H1 (cell line): Measurements from ENCODE around the gene HS6ST3.

ENCODE experiments used
- SP1 ChIP-seq: IDR thresholded peaks from 2 replicates; pipeline ENCODE4 v1.6.1; 2011; ENCODE audit warnings: low read depth, low read length
- TF ChIP-seq, protein P1 (sequence below), 3 experiments: IDR thresholded peaks; 1 replicate in 2 of 3; 2 replicates in 1 of 3; pipeline versions ENCODE4 v1.5.1 to v1.6.1; 2011; ENCODE audit warnings: low read length in 3 of 3, mild to moderate bottlenecking in 3 of 3, inconsistent platforms in 2 of 3, low read depth in 1 of 3, moderate library complexity in 1 of 3; ENCODE audit not compliant: insufficient read depth in 1 of 3; ENCODE audit errors: control extremely low read depth in 1 of 3

DNA sequence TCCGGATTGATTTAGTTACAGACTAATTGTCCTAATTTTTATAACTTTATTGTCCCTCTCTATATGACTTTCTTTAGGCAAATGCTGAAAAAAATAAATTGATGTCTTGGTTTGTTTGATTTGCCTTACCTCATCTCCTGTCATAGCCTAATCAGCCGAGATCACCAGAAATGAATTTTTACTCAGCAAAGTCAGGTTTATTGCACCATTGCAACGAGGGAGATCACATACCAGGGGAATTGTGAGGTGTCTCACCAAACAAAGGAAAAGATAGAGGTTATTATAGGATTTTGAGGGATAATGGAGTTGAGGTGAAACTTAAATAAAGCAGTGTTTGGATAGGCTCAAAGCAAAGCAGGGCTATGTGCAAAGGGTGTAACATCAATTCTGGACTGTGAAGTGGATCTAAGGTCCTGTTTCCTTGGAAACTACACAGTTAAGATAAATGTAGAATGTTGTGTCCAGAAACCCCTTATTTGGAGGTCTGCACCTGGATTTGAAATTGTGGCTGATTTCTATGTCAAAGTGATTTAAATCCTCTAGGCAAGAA lies 531.8 kb downstream of the HS6ST3 start:
- TF ChIP-seq, protein P1, sequence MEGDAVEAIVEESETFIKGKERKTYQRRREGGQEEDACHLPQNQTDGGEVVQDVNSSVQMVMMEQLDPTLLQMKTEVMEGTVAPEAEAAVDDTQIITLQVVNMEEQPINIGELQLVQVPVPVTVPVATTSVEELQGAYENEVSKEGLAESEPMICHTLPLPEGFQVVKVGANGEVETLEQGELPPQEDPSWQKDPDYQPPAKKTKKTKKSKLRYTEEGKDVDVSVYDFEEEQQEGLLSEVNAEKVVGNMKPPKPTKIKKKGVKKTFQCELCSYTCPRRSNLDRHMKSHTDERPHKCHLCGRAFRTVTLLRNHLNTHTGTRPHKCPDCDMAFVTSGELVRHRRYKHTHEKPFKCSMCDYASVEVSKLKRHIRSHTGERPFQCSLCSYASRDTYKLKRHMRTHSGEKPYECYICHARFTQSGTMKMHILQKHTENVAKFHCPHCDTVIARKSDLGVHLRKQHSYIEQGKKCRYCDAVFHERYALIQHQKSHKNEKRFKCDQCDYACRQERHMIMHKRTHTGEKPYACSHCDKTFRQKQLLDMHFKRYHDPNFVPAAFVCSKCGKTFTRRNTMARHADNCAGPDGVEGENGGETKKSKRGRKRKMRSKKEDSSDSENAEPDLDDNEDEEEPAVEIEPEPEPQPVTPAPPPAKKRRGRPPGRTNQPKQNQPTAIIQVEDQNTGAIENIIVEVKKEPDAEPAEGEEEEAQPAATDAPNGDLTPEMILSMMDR (IDR thresholded peaks at IDR 0.05; ENCODE audit: control extremely low read depth in 1 of 3, insufficient read depth in 1 of 3, low read depth in 1 of 3, low read length in 3 of 3) = no peak
- no peak for TF ChIP-seq SP1
